Measurements from ENCODE around the gene PODN.

- TF ChIP-seq EZH2phosphoT487 (IDR thresholded peaks at IDR 0.05; ENCODE audit: low read depth) (no peak), CTCF (IDR thresholded peaks at IDR 0.05; ENCODE audit: low read depth, low read length) (no peak)
These were observed 11.9 kb downstream of the PODN start for GRCh38 chr1:53073868-53074311.
